Fibroblast of the aortic adventitia (primary cell): ENCODE results near the gene UQCR11. TPM values are rescaled to one million over a fixed set of nuclear protein-coding genes. Genes with fewer than 3 reads are reported as not detected.

Source experiments
- DNase-seq: peaks from one replicate; pipeline ENCODE4 v3.0.0-alpha.2; 2010; ENCODE audit warnings: low read depth
- H3K4me3 ChIP-seq: 2 replicates; pipeline ENCODE4 v1.5.1; 2011; ENCODE audit warnings: low read depth, mild to moderate bottlenecking, control low read depth, low read length, moderate library complexity
- CTCF ChIP-seq: IDR thresholded peaks from 2 replicates; pipeline ENCODE4 v1.5.1; 2011; ENCODE audit warnings: mild to moderate bottlenecking, low read length, control low read depth, inconsistent platforms; ENCODE audit not compliant: insufficient read depth
- total RNA-seq: library from RNA; depleted of rRNA; stranded (reverse); fragments of >200 nt; gene quantifications from 2 replicates; pipeline ENCODE4 v1.2.3, GENCODE V29; 2012; ENCODE audit warnings: low replicate concordance

Gene UQCR11
- total RNA-seq, 1 donor: 37.6 TPM

GRCh38 chr19:1634242-1634937 lies 29.1 kb upstream of the UQCR11 start:
- DNase-seq: no peak
- H3K4me3 ChIP-seq: no peak overlapping the region
- no peak for TF ChIP-seq CTCF

- no peak for TF ChIP-seq CTCF
- no peak for DNase-seq
- no peak overlapping the region for H3K4me3 ChIP-seq
Measured at GRCh38 chr19:1633269-1633826, 28.1 kb upstream of the UQCR11 start.

- H3K4me3 ChIP-seq: no peak overlapping the region
- no peak for TF ChIP-seq CTCF
- DNase-seq: no peak
Measured at GRCh38 chr19:1632462-1633268, 27.4 kb upstream of the UQCR11 start.

- H3K4me3 ChIP-seq: no peak overlapping the region
- no peak for TF ChIP-seq CTCF
- DNase-seq: no peak
Measured at GRCh38 chr19:1631557-1632100, 26.4 kb upstream of the UQCR11 start.

- DNase-seq: no peak
- H3K4me3 ChIP-seq: no peak overlapping the region
- TF ChIP-seq CTCF: no peak
Measured at GRCh38 chr19:1630811-1631210, 25.5 kb upstream of the UQCR11 start.

GRCh38 chr19:1630012-1630411 lies 24.8 kb upstream of the UQCR11 start:
- no peak overlapping the region for H3K4me3 ChIP-seq
- no peak for DNase-seq
- TF ChIP-seq CTCF: no peak
